ENCODE data around the gene DNAH2. TPM values are rescaled to one million over a fixed set of nuclear protein-coding genes. Genes with fewer than 3 reads are reported as not detected.

The DNAH2 gene
- polyA plus RNA-seq, 1 donor from 2014 or later = 2.0 TPM

- Histone ChIP-seq H3F3A (ENCODE audit: insufficient read depth, low read length, poor library complexity, severe bottlenecking) (no peaks in the 10 kb centered on the region), H3K4me2 (ENCODE audit: low read length) (no peak overlapping the region), H3K9ac (ENCODE audit: low read length) (no peak overlapping the region), H3K9me2 (ENCODE audit: insufficient read depth, low read length) (no peaks in the 10 kb centered on the region), H2AFZ (ENCODE audit: low read depth, low read length) (no peak overlapping the region), H4K20me1 (ENCODE audit: insufficient read depth) (no peaks in the 10 kb centered on the region), H3K36me3 (ENCODE audit: insufficient read depth, low read length) (no peaks in the 10 kb centered on the region), H3K4me3 (ENCODE audit: low read length) (no peak overlapping the region), H3K27ac (ENCODE audit: low read length) (no peak overlapping the region), H3K9me3 (ENCODE audit: low read length) (no peaks in the 10 kb centered on the region), H3K79me2 (replicated peaks; ENCODE audit: insufficient read depth, low read length) (no peaks in the 10 kb centered on the region), H3K27me3 (ENCODE audit: insufficient read depth, low read depth, low read length) (no peaks in the 10 kb centered on the region)
- TF ChIP-seq MXI1 (conservative IDR thresholded peaks at IDR 0.05; ENCODE audit: poor library complexity, severe bottlenecking) (no peak), POLR2AphosphoS5 (IDR thresholded peaks at IDR 0.05) (no peak), CTCF (IDR thresholded peaks at IDR 0.05; ENCODE audit: poor library complexity, severe bottlenecking) (no peak), EZH2 (IDR thresholded peaks at IDR 0.05; ENCODE audit: borderline replicate concordance, insufficient read depth, low read length, poor library complexity, severe bottlenecking) (no peak), TAF1 (IDR thresholded peaks at IDR 0.05; ENCODE audit: low read depth) (no peak), RAD21 (conservative IDR thresholded peaks at IDR 0.05) (no peak), SMC3 (conservative IDR thresholded peaks at IDR 0.05; ENCODE audit: poor library complexity) (no peak), EP300 (conservative IDR thresholded peaks at IDR 0.05; ENCODE audit: poor library complexity, severe bottlenecking) (no peak)
- TF ChIP-seq, protein P1, sequence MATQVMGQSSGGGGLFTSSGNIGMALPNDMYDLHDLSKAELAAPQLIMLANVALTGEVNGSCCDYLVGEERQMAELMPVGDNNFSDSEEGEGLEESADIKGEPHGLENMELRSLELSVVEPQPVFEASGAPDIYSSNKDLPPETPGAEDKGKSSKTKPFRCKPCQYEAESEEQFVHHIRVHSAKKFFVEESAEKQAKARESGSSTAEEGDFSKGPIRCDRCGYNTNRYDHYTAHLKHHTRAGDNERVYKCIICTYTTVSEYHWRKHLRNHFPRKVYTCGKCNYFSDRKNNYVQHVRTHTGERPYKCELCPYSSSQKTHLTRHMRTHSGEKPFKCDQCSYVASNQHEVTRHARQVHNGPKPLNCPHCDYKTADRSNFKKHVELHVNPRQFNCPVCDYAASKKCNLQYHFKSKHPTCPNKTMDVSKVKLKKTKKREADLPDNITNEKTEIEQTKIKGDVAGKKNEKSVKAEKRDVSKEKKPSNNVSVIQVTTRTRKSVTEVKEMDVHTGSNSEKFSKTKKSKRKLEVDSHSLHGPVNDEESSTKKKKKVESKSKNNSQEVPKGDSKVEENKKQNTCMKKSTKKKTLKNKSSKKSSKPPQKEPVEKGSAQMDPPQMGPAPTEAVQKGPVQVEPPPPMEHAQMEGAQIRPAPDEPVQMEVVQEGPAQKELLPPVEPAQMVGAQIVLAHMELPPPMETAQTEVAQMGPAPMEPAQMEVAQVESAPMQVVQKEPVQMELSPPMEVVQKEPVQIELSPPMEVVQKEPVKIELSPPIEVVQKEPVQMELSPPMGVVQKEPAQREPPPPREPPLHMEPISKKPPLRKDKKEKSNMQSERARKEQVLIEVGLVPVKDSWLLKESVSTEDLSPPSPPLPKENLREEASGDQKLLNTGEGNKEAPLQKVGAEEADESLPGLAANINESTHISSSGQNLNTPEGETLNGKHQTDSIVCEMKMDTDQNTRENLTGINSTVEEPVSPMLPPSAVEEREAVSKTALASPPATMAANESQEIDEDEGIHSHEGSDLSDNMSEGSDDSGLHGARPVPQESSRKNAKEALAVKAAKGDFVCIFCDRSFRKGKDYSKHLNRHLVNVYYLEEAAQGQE (IDR thresholded peaks at IDR 0.05; ENCODE audit: borderline replicate concordance) = no peak
Measured at GRCh38 chr17:7745748-7746470, 28.4 kb downstream of the DNAH2 start.

- Histone ChIP-seq H3F3A (ENCODE audit: insufficient read depth, low read length, poor library complexity, severe bottlenecking) (no peaks in the 10 kb centered on the region), H3K9me2 (ENCODE audit: insufficient read depth, low read length) (no peaks in the 10 kb centered on the region), H3K4me3 (ENCODE audit: low read length) (no peak overlapping the region), H3K36me3 (ENCODE audit: insufficient read depth, low read length) (no peaks in the 10 kb centered on the region), H3K9ac (ENCODE audit: low read length) (no peak overlapping the region), H2AFZ (ENCODE audit: low read depth, low read length) (no peak overlapping the region), H3K27ac (ENCODE audit: low read length) (no peak overlapping the region), H3K4me2 (ENCODE audit: low read length) (no peak overlapping the region), H3K9me3 (ENCODE audit: low read length) (no peaks in the 10 kb centered on the region), H4K20me1 (ENCODE audit: insufficient read depth) (no peaks in the 10 kb centered on the region), H3K79me2 (replicated peaks; ENCODE audit: insufficient read depth, low read length) (no peaks in the 10 kb centered on the region), H3K27me3 (ENCODE audit: insufficient read depth, low read depth, low read length) (no peaks in the 10 kb centered on the region)
- no peak for TF ChIP-seq EP300 (conservative IDR thresholded peaks at IDR 0.05; ENCODE audit: poor library complexity, severe bottlenecking)
- TF ChIP-seq RAD21 (conservative IDR thresholded peaks at IDR 0.05) = no peak
- no peak for TF ChIP-seq EZH2 (IDR thresholded peaks at IDR 0.05; ENCODE audit: borderline replicate concordance, insufficient read depth, low read length, poor library complexity, severe bottlenecking)
Measured at GRCh38 chr17:7747635-7748071, 30.1 kb downstream of the DNAH2 start.
